ENCODE data around the gene PCDHGB4.
"Not testable (repeated sequence)": the region's sequence is repeated elsewhere in the genome, so short reads cannot be mapped to it uniquely, and the experiment has no call there.

PCDHGB4 gene

GRCh38 chr5:141397756-141398551 is 10.5 kb downstream of the PCDHGB4 start, which contains the start of gene PCDHGB5:
TSS of gene PCDHGB5 (plus strand) at chr5:141397947. CDS start at chr5:141398128, 181 bp downstream.
- in situ Hi-C loops (cut with MboI; ENCODE audit: low sequenced_read_pairs) = not testable (repeated sequence)

- in situ Hi-C loops (cut with MboI; ENCODE audit: low sequenced_read_pairs) = no loop called here
These were observed 11.1 kb downstream of the PCDHGB4 start for GRCh38 chr5:141398608-141399007.

GRCh38 chr5:141399555-141400258 is 12.2 kb downstream of the PCDHGB4 start:
- in situ Hi-C loops (cut with MboI; ENCODE audit: low sequenced_read_pairs) = no loop called here

- in situ Hi-C loops (cut with MboI; ENCODE audit: low sequenced_read_pairs) = no loop called here
These were observed 15.2 kb downstream of the PCDHGB4 start, which contains the start of gene PCDHGA9 for GRCh38 chr5:141402553-141403243. TSS of gene PCDHGA9 (plus strand) at chr5:141402778. CDS start at chr5:141402953, 175 bp downstream.

GRCh38 chr5:141403387-141403786 is 15.9 kb downstream of the PCDHGB4 start:
- in situ Hi-C loops (cut with MboI; ENCODE audit: low sequenced_read_pairs) = no loop called here

- in situ Hi-C loops (cut with MboI; ENCODE audit: low sequenced_read_pairs) = not testable (repeated sequence)
These were observed 20.4 kb downstream of the PCDHGB4 start, which contains the start of gene PCDHGB6 for GRCh38 chr5:141407790-141408505. TSS of gene PCDHGB6 (plus strand) at chr5:141408021. CDS start at chr5:141408203, 182 bp downstream.

- in situ Hi-C loops (cut with MboI; ENCODE audit: low sequenced_read_pairs) = no loop called here
These were observed 22.3 kb downstream of the PCDHGB4 start for GRCh38 chr5:141409598-141410306.

GRCh38 chr5:141411575-141411974 is 24.1 kb downstream of the PCDHGB4 start:
- in situ Hi-C loops (cut with MboI; ENCODE audit: low sequenced_read_pairs) = no loop called here

- in situ Hi-C loops (cut with MboI; ENCODE audit: low sequenced_read_pairs) = no loop called here
These were observed 25.5 kb downstream of the PCDHGB4 start, which contains the start of gene PCDHGA10 for GRCh38 chr5:141412854-141413539. TSS of gene PCDHGA10 (plus strand) at chr5:141412987. CDS start at chr5:141413176, 189 bp downstream.

- in situ Hi-C loops (cut with MboI; ENCODE audit: low sequenced_read_pairs) = no loop called here
These were observed 26.1 kb downstream of the PCDHGB4 start for GRCh38 chr5:141413540-141414069.

GRCh38 chr5:141414548-141415274 is 27.2 kb downstream of the PCDHGB4 start:
- in situ Hi-C loops (cut with MboI; ENCODE audit: low sequenced_read_pairs) = not testable (repeated sequence)

GRCh38 chr5:141415275-141415618 is 27.7 kb downstream of the PCDHGB4 start:
- in situ Hi-C loops (cut with MboI; ENCODE audit: low sequenced_read_pairs) = not testable (repeated sequence)

GRCh38 chr5:141417494-141418172 is 30.1 kb downstream of the PCDHGB4 start, which contains the start of gene PCDHGB7:
TSS of gene PCDHGB7 (plus strand) at chr5:141417677. CDS start at chr5:141417860, 183 bp downstream.
- in situ Hi-C loops (cut with MboI; ENCODE audit: low sequenced_read_pairs) = not testable (repeated sequence)

GRCh38 chr5:141419074-141419880 is 31.8 kb downstream of the PCDHGB4 start:
- in situ Hi-C loops (cut with MboI; ENCODE audit: low sequenced_read_pairs) = no loop called here

- in situ Hi-C loops (cut with MboI; ENCODE audit: low sequenced_read_pairs) = no loop called here
These were observed 33.5 kb downstream of the PCDHGB4 start, which contains the start of gene PCDHGA11 for GRCh38 chr5:141420855-141421488. TSS of gene PCDHGA11 (plus strand) at chr5:141421051. CDS start at chr5:141421228, 177 bp downstream.

- in situ Hi-C loops (cut with MboI; ENCODE audit: low sequenced_read_pairs) = no loop called here
These were observed 34.0 kb downstream of the PCDHGB4 start for GRCh38 chr5:141421489-141421855.

Measured in HL-60/S4 treated with retinoic acid at 250 ng/mL for 4 days and 3 days (cell line).